ENCODE data around the gene DOC2B. TPM values are rescaled to one million over a fixed set of nuclear protein-coding genes. Genes with fewer than 3 reads are reported as not detected.

The DOC2B gene
- total RNA-seq, 1 donor from 2014 or later: 0.34 TPM

DNA sequence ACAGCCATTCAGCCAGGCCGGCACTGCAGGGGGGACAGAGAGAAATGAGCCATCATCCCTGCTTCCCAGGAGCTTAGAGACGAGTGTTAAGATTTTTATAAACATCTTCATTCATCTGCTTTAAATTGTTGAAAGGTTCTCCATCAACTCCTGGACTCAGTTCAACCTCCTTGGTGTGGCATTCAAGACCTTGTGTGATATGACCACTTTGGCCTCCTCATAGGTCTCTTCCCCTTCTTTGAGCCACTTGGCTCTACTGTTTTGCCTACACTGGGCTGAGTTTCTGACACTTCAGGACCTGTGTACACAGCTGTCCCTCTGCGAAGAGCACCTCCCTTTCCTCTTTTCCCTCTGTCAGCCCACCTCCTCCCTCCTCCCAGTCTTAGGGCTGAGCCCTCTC lies 4.3 kb downstream of the DOC2B start:
- Histone ChIP-seq H3K4me1 (peaks cover 12% of the 10 kb centered on the region), H4K20me1 (ENCODE audit: low read depth) (peaks cover 10% of the 10 kb centered on the region), H3K79me2 (ENCODE audit: low read depth) (no peaks in the 10 kb centered on the region), H2AFZ (replicated peaks) (no peak overlapping the region), H3K27ac (no peak overlapping the region), H3K4me2 (no peak overlapping the region), H3K4me3 (no peak overlapping the region), H3K36me3 (no peaks in the 10 kb centered on the region), H3F3A (ENCODE audit: low read depth) (peaks cover 3% of the 10 kb centered on the region), H3K9ac (no peak overlapping the region), H3K27me3 (peaks cover 56% of the 10 kb centered on the region), H3K9me3 (ENCODE audit: low read depth) (no peaks in the 10 kb centered on the region)
- Mint-ChIP-seq H3K36me3 (peaks cover under 1% of the 10 kb centered on the region), H3K27ac (peak overlapping the region; percentile 66), H3K9me3 (peaks cover 7% of the 10 kb centered on the region), H3K27me3 (ENCODE audit: insufficient read depth, low read depth) (peaks cover 31% of the 10 kb centered on the region), H3K4me3 (no peak overlapping the region), H3K4me1 (peaks cover 13% of the 10 kb centered on the region)
- DNase-seq (ENCODE audit: low spot score): no peak
- TF ChIP-seq EZH2 (IDR thresholded peaks at IDR 0.05): no peak
- TF ChIP-seq EZH2phosphoT487 (IDR thresholded peaks at IDR 0.05): no peak
- TF ChIP-seq, protein P1, sequence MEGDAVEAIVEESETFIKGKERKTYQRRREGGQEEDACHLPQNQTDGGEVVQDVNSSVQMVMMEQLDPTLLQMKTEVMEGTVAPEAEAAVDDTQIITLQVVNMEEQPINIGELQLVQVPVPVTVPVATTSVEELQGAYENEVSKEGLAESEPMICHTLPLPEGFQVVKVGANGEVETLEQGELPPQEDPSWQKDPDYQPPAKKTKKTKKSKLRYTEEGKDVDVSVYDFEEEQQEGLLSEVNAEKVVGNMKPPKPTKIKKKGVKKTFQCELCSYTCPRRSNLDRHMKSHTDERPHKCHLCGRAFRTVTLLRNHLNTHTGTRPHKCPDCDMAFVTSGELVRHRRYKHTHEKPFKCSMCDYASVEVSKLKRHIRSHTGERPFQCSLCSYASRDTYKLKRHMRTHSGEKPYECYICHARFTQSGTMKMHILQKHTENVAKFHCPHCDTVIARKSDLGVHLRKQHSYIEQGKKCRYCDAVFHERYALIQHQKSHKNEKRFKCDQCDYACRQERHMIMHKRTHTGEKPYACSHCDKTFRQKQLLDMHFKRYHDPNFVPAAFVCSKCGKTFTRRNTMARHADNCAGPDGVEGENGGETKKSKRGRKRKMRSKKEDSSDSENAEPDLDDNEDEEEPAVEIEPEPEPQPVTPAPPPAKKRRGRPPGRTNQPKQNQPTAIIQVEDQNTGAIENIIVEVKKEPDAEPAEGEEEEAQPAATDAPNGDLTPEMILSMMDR (IDR thresholded peaks at IDR 0.05): no peak

DNA sequence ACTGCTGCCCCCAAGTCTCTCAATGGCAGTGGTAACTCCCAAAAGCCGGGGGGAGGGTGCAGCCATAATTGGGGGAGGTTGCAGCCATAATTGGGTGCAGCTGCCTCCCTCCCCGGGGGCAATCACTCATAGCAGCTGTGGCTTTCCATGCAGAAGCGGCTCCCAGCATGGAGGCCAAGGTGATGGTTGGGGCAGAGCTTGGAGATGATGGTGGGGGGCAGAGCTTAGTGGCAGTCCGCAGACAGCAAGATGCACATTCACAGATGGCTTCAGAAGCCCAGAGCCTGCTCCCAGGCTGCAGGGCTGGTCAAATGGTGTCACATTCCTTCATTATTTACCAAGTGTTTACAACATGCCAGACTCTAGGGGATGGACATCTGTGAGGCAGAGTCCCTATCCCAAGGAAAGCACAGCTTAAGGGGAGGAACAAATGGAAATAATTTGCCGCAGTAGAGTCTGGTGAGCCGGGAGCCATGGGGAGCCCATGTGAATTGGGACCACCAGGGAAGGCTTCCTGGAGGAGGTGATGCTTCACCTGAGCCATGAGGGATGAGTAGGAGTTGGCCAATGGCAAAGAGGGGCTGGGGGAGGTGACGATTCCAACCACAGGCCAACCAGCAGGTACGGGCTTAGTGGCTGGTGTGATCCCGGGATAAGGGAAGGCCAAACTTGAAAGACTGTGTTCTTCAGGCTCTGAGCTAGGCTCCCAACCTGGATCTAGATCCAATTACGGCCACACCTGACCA lies 8.1 kb downstream of the DOC2B start:
- Histone ChIP-seq H3K9ac (no peak overlapping the region), H3K9me3 (ENCODE audit: low read depth) (no peaks in the 10 kb centered on the region), H3K27me3 (peaks cover 18% of the 10 kb centered on the region), H2AFZ (replicated peaks) (no peak overlapping the region), H3K36me3 (no peaks in the 10 kb centered on the region), H3K27ac (no peak overlapping the region), H3K4me2 (no peak overlapping the region), H3F3A (ENCODE audit: low read depth) (no peaks in the 10 kb centered on the region), H3K4me1 (no peaks in the 10 kb centered on the region), H4K20me1 (ENCODE audit: low read depth) (no peaks in the 10 kb centered on the region), H3K4me3 (no peak overlapping the region), H3K79me2 (ENCODE audit: low read depth) (no peaks in the 10 kb centered on the region)
- TF ChIP-seq, protein P1 (IDR thresholded peaks at IDR 0.05): no peak
- TF ChIP-seq EZH2 (IDR thresholded peaks at IDR 0.05) (no peak), EZH2phosphoT487 (IDR thresholded peaks at IDR 0.05) (no peak)
- H3K9me3 Mint-ChIP-seq: peaks cover 4% of the 10 kb centered on the region
- no peak overlapping the region for H3K27ac Mint-ChIP-seq
- H3K27me3 Mint-ChIP-seq (ENCODE audit: insufficient read depth, low read depth): peaks cover 17% of the 10 kb centered on the region
- H3K36me3 Mint-ChIP-seq: no peaks in the 10 kb centered on the region
- H3K4me1 Mint-ChIP-seq: peaks cover 6% of the 10 kb centered on the region
- no peak overlapping the region for H3K4me3 Mint-ChIP-seq
- DNase-seq (ENCODE audit: low spot score): no peak

DNA sequence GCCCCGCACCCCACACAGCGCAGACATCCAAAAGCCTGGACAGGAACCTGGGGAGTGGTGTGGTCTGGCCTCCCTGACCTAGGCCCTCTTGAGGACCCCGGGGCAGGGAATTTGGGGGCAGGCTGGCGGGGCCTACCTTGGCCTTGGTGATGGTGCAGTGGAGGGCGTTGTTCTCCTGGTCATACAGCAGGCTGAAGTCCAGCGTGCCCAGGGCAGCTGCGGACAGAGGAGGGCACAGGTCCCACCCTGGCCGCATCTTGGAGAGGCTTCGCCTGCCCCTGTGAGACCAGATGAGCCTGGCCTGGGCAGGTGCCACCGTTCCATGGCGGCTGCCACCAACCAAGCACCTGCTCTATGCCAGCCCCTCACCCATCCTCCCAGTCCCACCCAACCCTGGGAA lies 9.0 kb downstream of the DOC2B start:
- H3F3A ChIP-seq (ENCODE audit: low read depth): no peaks in the 10 kb centered on the region
- H3K9me3 Mint-ChIP-seq: peaks cover 4% of the 10 kb centered on the region
- H3K27me3 Mint-ChIP-seq (ENCODE audit: insufficient read depth, low read depth): peaks cover 10% of the 10 kb centered on the region
- no peak overlapping the region for H3K27ac ChIP-seq
- H3K27ac Mint-ChIP-seq: peak overlapping the region; percentile 50
- no peaks in the 10 kb centered on the region for H4K20me1 ChIP-seq (ENCODE audit: low read depth)
- no peak overlapping the region for H3K4me2 ChIP-seq
- H3K9ac ChIP-seq: no peak overlapping the region
- H3K36me3 ChIP-seq: no peaks in the 10 kb centered on the region
- TF ChIP-seq, protein P1 (IDR thresholded peaks at IDR 0.05): no peak
- TF ChIP-seq EZH2phosphoT487 (IDR thresholded peaks at IDR 0.05) (no peak), EZH2 (IDR thresholded peaks at IDR 0.05) (no peak)
- H3K4me3 ChIP-seq: no peak overlapping the region
- no peak overlapping the region for H3K4me3 Mint-ChIP-seq
- H3K4me1 Mint-ChIP-seq: peaks cover 2% of the 10 kb centered on the region
- H3K27me3 ChIP-seq: peaks cover 9% of the 10 kb centered on the region
- no peaks in the 10 kb centered on the region for H3K9me3 ChIP-seq (ENCODE audit: low read depth)
- DNase-seq (ENCODE audit: low spot score): no peak
- H3K4me1 ChIP-seq: no peaks in the 10 kb centered on the region
- H3K36me3 Mint-ChIP-seq: no peaks in the 10 kb centered on the region
- no peak overlapping the region for H2AFZ ChIP-seq (replicated peaks)
- H3K79me2 ChIP-seq (ENCODE audit: low read depth): no peaks in the 10 kb centered on the region

All from neural progenitor cell (in vitro differentiated cells).